NCI-H2171 (cell line): ENCODE data around the gene TMEM183A.

Experiments
- DNase-seq: peaks from one replicate; lab custom pipeline; 2025; lab: John Stamatoyannopoulos, UW

The TMEM183A gene

GRCh38 chr1:203046984-203047630 is 39.9 kb downstream of the TMEM183A start:
- DNase-seq, result no peak

- no peak for DNase-seq
Observed at GRCh38 chr1:203048086-203048485, 40.9 kb downstream of the TMEM183A start.

GRCh38 chr1:203048555-203049051 is 41.4 kb downstream of the TMEM183A start:
- peak; percentile 73 for DNase-seq

- no peak for DNase-seq
Observed at GRCh38 chr1:203049077-203049476, 41.9 kb downstream of the TMEM183A start.

GRCh38 chr1:203049576-203050180 is 42.5 kb downstream of the TMEM183A start:
- DNase-seq, result no peak

- no peak for DNase-seq
Observed at GRCh38 chr1:203050826-203051225, 43.7 kb downstream of the TMEM183A start.

- DNase-seq, result peak; percentile 86
Observed at GRCh38 chr1:203051841-203052324, 44.7 kb downstream of the TMEM183A start.

GRCh38 chr1:203052601-203053000 is 45.4 kb downstream of the TMEM183A start:
- no peak for DNase-seq

- DNase-seq, result no peak
Observed at GRCh38 chr1:203054184-203054583, 47.0 kb downstream of the TMEM183A start.

- no peak for DNase-seq
Observed at GRCh38 chr1:203054642-203055041, 47.5 kb downstream of the TMEM183A start.

- DNase-seq, result no peak
Observed at GRCh38 chr1:203055161-203055799, 48.1 kb downstream of the TMEM183A start.

- DNase-seq, result no peak
Observed at GRCh38 chr1:203056012-203056411, 48.8 kb downstream of the TMEM183A start.

GRCh38 chr1:203056516-203056915 is 49.3 kb downstream of the TMEM183A start:
- no peak for DNase-seq

- no peak for DNase-seq
Observed at GRCh38 chr1:203057911-203058675, 50.9 kb downstream of the TMEM183A start.

GRCh38 chr1:203058676-203058935 is 51.4 kb downstream of the TMEM183A start:
- no peak for DNase-seq

GRCh38 chr1:203059485-203059884 is 52.3 kb downstream of the TMEM183A start:
- no peak for DNase-seq

- no peak for DNase-seq
Observed at GRCh38 chr1:203060115-203060514, 52.9 kb downstream of the TMEM183A start.

- DNase-seq, result no peak
Observed at GRCh38 chr1:203063287-203063686, 56.1 kb downstream of the TMEM183A start.

GRCh38 chr1:203065191-203065590 is 58.0 kb downstream of the TMEM183A start:
- DNase-seq, result no peak

GRCh38 chr1:203065986-203066385 is 58.8 kb downstream of the TMEM183A start:
- no peak for DNase-seq

- no peak for DNase-seq
Observed at GRCh38 chr1:203066965-203067364, 59.8 kb downstream of the TMEM183A start.

- no peak for DNase-seq
Observed at GRCh38 chr1:203069030-203069747, 62.0 kb downstream of the TMEM183A start.
